NT2/D1 (cell line): ENCODE measurements around the gene MED9.
"Not testable (repeated sequence)": the region's sequence is repeated elsewhere in the genome, so short reads cannot be mapped to it uniquely, and the experiment has no call there.

ENCODE experiments used
- SUZ12 ChIP-seq: IDR thresholded peaks from 2 replicates; pipeline ENCODE4 v1.6.1; 2011; ENCODE audit not compliant: insufficient read length, insufficient read depth; ENCODE audit errors: extremely low read depth
- YY1 ChIP-seq: IDR thresholded peaks from 2 replicates; pipeline ENCODE4 v1.6.1; 2011; ENCODE audit not compliant: insufficient read length, insufficient read depth
- ZNF274 ChIP-seq: IDR thresholded peaks from 2 replicates; pipeline ENCODE4 v1.6.1; 2011; ENCODE audit warnings: mild to moderate bottlenecking, low read depth, low read length

DNA sequence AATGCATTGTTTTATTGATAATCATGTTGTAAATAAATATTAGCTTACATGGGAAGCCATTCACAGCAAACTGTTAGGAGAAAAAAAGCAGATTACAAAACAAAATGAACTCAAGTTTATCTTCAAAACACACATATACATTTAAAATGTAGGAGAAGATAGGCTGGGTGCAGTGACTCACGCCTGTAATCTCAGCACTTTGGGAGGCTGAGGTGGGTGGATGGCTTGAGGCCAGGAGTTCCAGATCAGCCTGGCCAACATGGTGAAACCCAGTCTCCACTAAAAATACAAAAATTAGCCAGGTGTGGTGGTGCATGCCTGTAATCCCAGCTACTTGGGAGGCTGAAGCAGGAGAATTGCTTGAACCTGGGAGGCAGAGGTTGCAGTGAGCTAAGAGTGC lies 10.9 kb upstream of the MED9 start:
- not testable (repeated sequence) for TF ChIP-seq SUZ12, ZNF274, YY1
